NB4 (cell line): ENCODE data around the gene EIF4EBP2.

Source experiments
- DNase-seq: peaks from one replicate; pipeline ENCODE4 v3.0.0; 2010; ENCODE audit warnings: low read depth
- H3K4me3 ChIP-seq: one replicate; pipeline ENCODE4 v1.5.1; 2011; ENCODE audit warnings: mild to moderate bottlenecking, low read depth, low read length, moderate library complexity
- CTCF ChIP-seq: IDR thresholded peaks from one replicate; pipeline ENCODE4 v1.5.1; 2012; ENCODE audit warnings: low read depth, low read length
- MAX ChIP-seq: IDR thresholded peaks from 2 replicates; pipeline ENCODE4 v1.6.1; 2011; ENCODE audit warnings: low read depth, low read length
- MYC ChIP-seq: IDR thresholded peaks from 2 replicates; pipeline ENCODE4 v1.6.1; 2011; ENCODE audit warnings: low read depth, low read length
- POLR2A ChIP-seq: IDR thresholded peaks from 2 replicates; pipeline ENCODE4 v1.6.1; 2011; ENCODE audit warnings: mild to moderate bottlenecking; ENCODE audit not compliant: insufficient read length; ENCODE audit errors: extremely low read depth

EIF4EBP2 gene

GRCh38 chr10:70459774-70460490, 56.0 kb downstream of the EIF4EBP2 start:
- no peak for DNase-seq
- no peak for TF ChIP-seq MYC
- TF ChIP-seq POLR2A: no peak
- no peak for TF ChIP-seq CTCF
- no peak for TF ChIP-seq MAX
- H3K4me3 ChIP-seq: no peak overlapping the region

GRCh38 chr10:70461397-70462348, 57.7 kb downstream of the EIF4EBP2 start:
- peak; percentile 70 for DNase-seq
- H3K4me3 ChIP-seq: no peak overlapping the region
- TF ChIP-seq POLR2A (no peak), MAX (peak; percentile 94), CTCF (peak; percentile 98), MYC (peak; percentile 84)

- no peak overlapping the region for H3K4me3 ChIP-seq
- DNase-seq: no peak
- TF ChIP-seq MYC: no peak
- no peak for TF ChIP-seq POLR2A
- TF ChIP-seq CTCF: no peak
- no peak for TF ChIP-seq MAX
Observed at GRCh38 chr10:70462349-70462984, 58.5 kb downstream of the EIF4EBP2 start.

GRCh38 chr10:70465278-70465677, 61.3 kb downstream of the EIF4EBP2 start:
- H3K4me3 ChIP-seq: no peak overlapping the region
- DNase-seq: no peak
- TF ChIP-seq CTCF (no peak), POLR2A (no peak), MAX (no peak), MYC (no peak)

- TF ChIP-seq MAX (no peak), POLR2A (no peak), CTCF (no peak), MYC (no peak)
- H3K4me3 ChIP-seq: no peak overlapping the region
Observed at GRCh38 chr10:70465832-70466231, 61.9 kb downstream of the EIF4EBP2 start.

More at GRCh38 chr10:70465832-70466231, 61.9 kb downstream of the EIF4EBP2 start:
- DNase-seq: no peak
